Measurements from ENCODE around the gene RNF125. TPM values are rescaled to one million over a fixed set of nuclear protein-coding genes. Genes with fewer than 3 reads are reported as not detected.

The RNF125 gene
- total and polyA plus RNA-seq, 4 donors: 1.6 to 5.7 (median 3.6) TPM

GRCh38 chr18:32081881-32082280, 63.3 kb downstream of the RNF125 start:
- DNase-seq (ENCODE audit: low spot score): no peak
- Histone ChIP-seq H3K4me3 (ENCODE audit: low read depth in 1 of 3, low read length in 3 of 3) (no peak overlapping the region), H3K36me3 (ENCODE audit: control insufficient read depth in 4 of 4, insufficient read depth in 3 of 4, low read depth in 1 of 4, low read length in 3 of 4) (no peaks in the 10 kb centered on the region), H3K9ac (ENCODE audit: low read depth in 1 of 2, low read length in 2 of 2) (no peak overlapping the region), H3K27me3 (ENCODE audit: control insufficient read depth in 4 of 4, insufficient read depth in 4 of 4, low read length in 3 of 4) (no peaks in the 10 kb centered on the region), H3K4me1 (ENCODE audit: control insufficient read depth in 4 of 4, insufficient read depth in 4 of 4, low read length in 3 of 4) (peaks cover 0 to 3% (median 0%) of the 10 kb centered on the region in 4 donors), H3K27ac (ENCODE audit: low read depth in 1 of 2, low read length in 2 of 2) (no peak overlapping the region), H3K9me3 (ENCODE audit: control insufficient read depth in 4 of 4, low read length in 3 of 4) (no peaks in the 10 kb centered on the region)
- 78% methylated on average over 1 of the region's 1 CpG for WGBS
- TF ChIP-seq TAF1 (conservative IDR thresholded peaks at IDR 0.05) (no peak), RXRA (IDR thresholded peaks at IDR 0.05) (no peak), EGR1 (IDR thresholded peaks at IDR 0.05; ENCODE audit: low read depth in 2 of 2) (no peak), FOXA1 (IDR thresholded peaks at IDR 0.05) (no peak), RAD21 (IDR thresholded peaks at IDR 0.05) (no peak), MAX (IDR thresholded peaks at IDR 0.05) (no peak), NR2F2 (IDR thresholded peaks at IDR 0.05) (no peak), GABPA (IDR thresholded peaks at IDR 0.05 in 1 of 2, conservative IDR thresholded peaks at IDR 0.05 in 1 of 2) (no peak)

- Histone ChIP-seq H3K4me3 (ENCODE audit: low read depth in 1 of 3, low read length in 3 of 3) (no peak overlapping the region), H3K9ac (ENCODE audit: low read depth in 1 of 2, low read length in 2 of 2) (no peak overlapping the region), H3K4me1 (ENCODE audit: control insufficient read depth in 4 of 4, insufficient read depth in 4 of 4, low read length in 3 of 4) (peaks cover 0 to 3% (median 0%) of the 10 kb centered on the region in 4 donors), H3K36me3 (ENCODE audit: control insufficient read depth in 4 of 4, insufficient read depth in 3 of 4, low read depth in 1 of 4, low read length in 3 of 4) (no peaks in the 10 kb centered on the region), H3K9me3 (ENCODE audit: control insufficient read depth in 4 of 4, low read length in 3 of 4) (no peaks in the 10 kb centered on the region), H3K27me3 (ENCODE audit: control insufficient read depth in 4 of 4, insufficient read depth in 4 of 4, low read length in 3 of 4) (no peaks in the 10 kb centered on the region), H3K27ac (ENCODE audit: low read depth in 1 of 2, low read length in 2 of 2) (no peak overlapping the region)
- WGBS: 98% methylated on average over 8 of the region's 8 CpGs
- no peak for DNase-seq (ENCODE audit: low spot score)
- no peak for TF ChIP-seq YY1 (IDR thresholded peaks at IDR 0.05)
- TF ChIP-seq REST (IDR thresholded peaks at IDR 0.05): no peak
- TF ChIP-seq FOXA1 (IDR thresholded peaks at IDR 0.05): no peak
- no peak for TF ChIP-seq MAX (IDR thresholded peaks at IDR 0.05)
- no peak for TF ChIP-seq FOXA2 (IDR thresholded peaks at IDR 0.05)
- TF ChIP-seq HNF4G (IDR thresholded peaks at IDR 0.05): no peak
- no peak for TF ChIP-seq GABPA (IDR thresholded peaks at IDR 0.05 in 1 of 2, conservative IDR thresholded peaks at IDR 0.05 in 1 of 2)
- no peak for TF ChIP-seq TAF1 (conservative IDR thresholded peaks at IDR 0.05)
- TF ChIP-seq HNF4A (conservative IDR thresholded peaks at IDR 0.05): no peak
- TF ChIP-seq NR2F2 (IDR thresholded peaks at IDR 0.05): no peak
- TF ChIP-seq CTCF (IDR thresholded peaks at IDR 0.05; ENCODE audit: low read depth, low read length, missing input control): no peak
- no peak for TF ChIP-seq ZBTB33 (IDR thresholded peaks at IDR 0.05)
- no peak for TF ChIP-seq RAD21 (IDR thresholded peaks at IDR 0.05)
Observed at GRCh38 chr18:32083781-32084180, 65.2 kb downstream of the RNF125 start.
